AG04449 (cell line): ENCODE measurements around the gene TSPAN9.

Source experiments
- CTCF ChIA-PET: fragments of 350-600 bp; formaldehyde crosslinking; extraction: SDS; loops from one replicate; lab custom pipeline; 2021; ENCODE audit warnings: antibody characterized with exemption; lab: Yijun Ruan, JAX
- POLR2A ChIA-PET: fragments of 400-600, 350-600 bp; formaldehyde crosslinking; extraction: SDS; loops from one replicate; lab custom pipeline; 2020; ENCODE audit warnings: antibody characterized with exemption, inconsistent platforms; lab: Yijun Ruan, JAX
- DNase-seq: peaks from one replicate; pipeline ENCODE4 v3.0.0-alpha.2; 2010; ENCODE audit warnings: low read depth, low spot score
- H3K4me3 ChIP-seq: 2 replicates; pipeline ENCODE4 v1.5.1; 2011; ENCODE audit warnings: low read depth, mild to moderate bottlenecking, control low read depth, low read length
- TF ChIP-seq, protein P1 (sequence below): IDR thresholded peaks from one replicate; pipeline ENCODE4 v1.5.1; 2011; ENCODE audit warnings: mild to moderate bottlenecking, moderate library complexity, low read length, control low read depth, inconsistent platforms; ENCODE audit not compliant: insufficient read depth; ENCODE audit errors: missing control alignments

Gene TSPAN9

DNA sequence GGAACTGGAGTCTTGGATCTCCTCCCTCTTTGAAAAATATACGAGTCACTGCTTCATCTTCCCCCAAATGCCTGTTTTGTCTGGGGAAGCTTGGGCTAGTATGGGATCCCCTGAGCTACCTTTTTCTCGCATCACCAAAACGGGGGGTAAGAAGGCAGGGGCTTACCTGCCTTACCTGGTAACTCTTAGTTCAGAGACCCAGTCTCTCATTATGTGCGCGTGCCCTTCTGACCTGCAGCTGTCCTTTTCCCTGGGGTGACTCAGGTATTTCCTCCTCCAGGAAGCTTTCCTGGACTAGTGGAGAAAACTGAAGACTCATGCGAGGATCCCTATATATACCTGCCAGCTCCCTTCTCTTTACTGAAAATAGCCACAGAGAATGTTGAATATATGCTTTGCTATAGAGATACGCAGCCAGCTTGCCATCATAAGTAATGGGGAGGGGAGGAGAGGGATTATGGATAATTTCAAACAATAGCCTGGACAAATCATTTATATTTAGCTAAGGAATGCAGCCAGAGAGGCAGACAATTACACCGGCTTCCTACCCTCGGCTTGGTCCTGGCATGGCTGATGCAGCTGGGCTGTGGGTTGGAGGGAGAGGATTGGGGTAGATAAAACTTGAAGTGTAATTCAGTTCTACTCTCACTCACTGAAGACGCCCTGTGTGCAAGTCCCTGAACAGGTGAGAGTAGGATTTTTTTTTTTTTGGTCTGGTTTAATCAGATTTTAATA is 1.1 kb downstream of the TSPAN9 start:
- ChIA-PET CTCF (interaction anchor here (0.7 to 1.4 kb wide), 4 partner anchors 13 to 197 kb away, joined by 3 to 15 read pairs (median 4); no protein-coding TSS in a partner anchor), POLR2A (interaction anchor here (1.0 kb wide), 1 partner anchor 45 kb away, joined by 3 read pairs; no protein-coding TSS in a partner anchor)
- TF ChIP-seq, protein P1, sequence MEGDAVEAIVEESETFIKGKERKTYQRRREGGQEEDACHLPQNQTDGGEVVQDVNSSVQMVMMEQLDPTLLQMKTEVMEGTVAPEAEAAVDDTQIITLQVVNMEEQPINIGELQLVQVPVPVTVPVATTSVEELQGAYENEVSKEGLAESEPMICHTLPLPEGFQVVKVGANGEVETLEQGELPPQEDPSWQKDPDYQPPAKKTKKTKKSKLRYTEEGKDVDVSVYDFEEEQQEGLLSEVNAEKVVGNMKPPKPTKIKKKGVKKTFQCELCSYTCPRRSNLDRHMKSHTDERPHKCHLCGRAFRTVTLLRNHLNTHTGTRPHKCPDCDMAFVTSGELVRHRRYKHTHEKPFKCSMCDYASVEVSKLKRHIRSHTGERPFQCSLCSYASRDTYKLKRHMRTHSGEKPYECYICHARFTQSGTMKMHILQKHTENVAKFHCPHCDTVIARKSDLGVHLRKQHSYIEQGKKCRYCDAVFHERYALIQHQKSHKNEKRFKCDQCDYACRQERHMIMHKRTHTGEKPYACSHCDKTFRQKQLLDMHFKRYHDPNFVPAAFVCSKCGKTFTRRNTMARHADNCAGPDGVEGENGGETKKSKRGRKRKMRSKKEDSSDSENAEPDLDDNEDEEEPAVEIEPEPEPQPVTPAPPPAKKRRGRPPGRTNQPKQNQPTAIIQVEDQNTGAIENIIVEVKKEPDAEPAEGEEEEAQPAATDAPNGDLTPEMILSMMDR, result no peak
- H3K4me3 ChIP-seq, result peak overlapping the region; percentile 71
- DNase-seq, result no peak

DNA sequence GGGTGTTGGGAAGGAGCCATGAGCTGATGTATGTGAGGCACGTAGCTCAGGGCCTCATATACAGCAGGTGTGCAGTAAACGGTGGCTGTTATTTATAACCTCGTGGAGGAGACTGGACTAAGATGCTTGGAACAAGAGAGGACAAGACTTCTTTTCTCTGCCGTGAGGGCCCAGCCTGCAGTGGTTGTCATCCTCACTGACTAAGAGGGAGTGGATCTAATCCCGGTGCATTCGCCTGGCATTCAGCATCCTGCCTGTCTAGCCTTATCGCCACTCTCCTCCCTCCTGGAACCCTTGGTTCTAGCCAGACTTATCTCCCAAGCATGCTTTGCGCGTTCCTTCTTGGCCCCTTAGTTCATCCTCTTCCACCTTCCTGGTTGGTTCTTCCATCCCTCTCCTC is 3.9 kb downstream of the TSPAN9 start:
- ChIA-PET POLR2A (no interaction called here), CTCF (interaction anchor here (0.9 to 1.4 kb wide), 2 partner anchors 10 to 219 kb away, joined by 3 to 5 read pairs; no protein-coding TSS in a partner anchor)
- TF ChIP-seq, protein P1, result no peak
- H3K4me3 ChIP-seq, result no peak overlapping the region
- DNase-seq, result no peak

DNA sequence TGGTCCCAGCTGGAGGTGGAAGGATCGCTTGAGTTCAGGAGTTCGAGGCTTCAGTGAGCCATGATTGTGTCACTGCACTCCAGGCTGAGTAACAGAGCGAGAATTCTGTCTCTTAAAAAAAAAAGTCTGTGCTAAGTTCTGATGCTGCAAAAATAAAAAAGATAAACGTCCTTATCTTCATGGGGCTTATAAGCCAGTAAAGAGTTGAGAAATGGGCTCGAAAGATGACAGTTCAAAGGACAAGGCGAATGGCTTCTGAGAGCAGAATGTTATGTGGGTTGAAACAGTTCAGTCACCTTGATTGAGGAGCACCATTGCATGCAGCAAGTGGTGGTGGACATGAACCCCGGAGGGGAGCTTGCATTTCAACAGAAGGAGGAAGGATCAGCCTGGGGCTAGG is 4.7 kb downstream of the TSPAN9 start:
- DNase-seq, result no peak
- CTCF ChIA-PET, result interaction anchor here (0.9 to 1.4 kb wide), 3 partner anchors 8 to 218 kb away, joined by 3 to 5 read pairs (median 3); no protein-coding TSS in a partner anchor
- H3K4me3 ChIP-seq, result no peak overlapping the region
- POLR2A ChIA-PET, result no interaction called here
- TF ChIP-seq, protein P1, result no peak

DNA sequence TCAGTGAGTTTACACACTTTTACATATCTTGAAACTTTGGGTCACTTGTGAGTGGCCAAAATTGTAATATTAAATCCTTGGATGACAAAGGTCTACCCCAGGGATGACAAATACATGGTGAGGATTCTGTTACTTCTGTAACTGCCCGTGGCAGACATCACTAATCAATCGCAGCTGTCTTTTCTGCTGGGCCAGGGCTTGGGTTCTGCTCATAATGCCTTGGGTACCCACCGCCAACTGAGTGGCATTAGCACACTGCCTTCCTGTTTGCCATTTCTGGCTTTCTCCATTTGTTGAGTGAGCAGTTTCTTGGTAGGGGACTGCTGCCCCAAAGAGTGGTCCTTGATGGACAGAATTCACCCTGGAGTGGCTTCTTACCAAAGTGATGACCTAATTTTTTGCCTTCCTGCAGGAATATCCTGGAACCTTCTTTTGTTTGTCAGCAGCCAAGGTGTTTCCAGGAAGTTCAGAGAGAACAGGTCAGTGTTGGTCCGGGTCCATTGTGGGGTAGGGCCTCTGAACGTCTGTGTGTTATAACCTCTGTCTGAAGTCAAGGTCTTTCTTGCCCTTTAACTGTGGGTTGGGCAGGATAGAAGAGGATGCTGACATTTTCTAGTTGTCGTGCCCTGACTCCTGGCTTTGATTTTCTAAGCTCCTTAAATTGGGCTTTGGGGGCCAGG is 6.2 kb downstream of the TSPAN9 start:
- CTCF ChIA-PET, result interaction anchor here (1.1 to 1.5 kb wide), 2 partner anchors 10 to 190 kb away, joined by 3 to 4 read pairs; no protein-coding TSS in a partner anchor
- TF ChIP-seq, protein P1, result no peak
- POLR2A ChIA-PET, result no interaction called here
- no peak for DNase-seq
- H3K4me3 ChIP-seq, result no peak overlapping the region

DNA sequence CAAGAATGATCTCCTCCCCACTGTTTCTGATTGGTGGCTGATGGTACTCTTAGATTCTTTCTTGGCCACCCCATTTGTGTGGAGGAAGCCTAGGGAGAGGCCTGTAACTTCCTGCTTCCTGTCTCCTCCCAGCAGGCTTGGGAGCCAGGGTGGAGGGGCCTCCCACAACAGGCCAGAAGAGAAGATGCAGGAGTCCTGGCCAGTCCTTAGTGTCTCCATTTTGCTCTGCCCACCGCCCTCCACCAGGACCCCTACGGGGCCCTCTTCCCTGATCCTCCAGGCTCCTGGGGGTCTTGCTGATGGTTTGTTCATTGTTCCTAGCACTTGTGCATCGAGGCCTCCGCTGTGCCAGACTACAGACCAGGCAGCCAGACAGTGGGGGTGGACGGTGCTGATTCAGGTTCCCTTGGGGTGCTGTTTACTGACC is 6.8 kb downstream of the TSPAN9 start:
- no peak overlapping the region for H3K4me3 ChIP-seq
- TF ChIP-seq, protein P1, result no peak
- ChIA-PET POLR2A (no interaction called here), CTCF (interaction anchor here (1.5 kb wide), 1 partner anchor 190 kb away, joined by 4 read pairs; no protein-coding TSS in a partner anchor)
- DNase-seq, result no peak

DNA sequence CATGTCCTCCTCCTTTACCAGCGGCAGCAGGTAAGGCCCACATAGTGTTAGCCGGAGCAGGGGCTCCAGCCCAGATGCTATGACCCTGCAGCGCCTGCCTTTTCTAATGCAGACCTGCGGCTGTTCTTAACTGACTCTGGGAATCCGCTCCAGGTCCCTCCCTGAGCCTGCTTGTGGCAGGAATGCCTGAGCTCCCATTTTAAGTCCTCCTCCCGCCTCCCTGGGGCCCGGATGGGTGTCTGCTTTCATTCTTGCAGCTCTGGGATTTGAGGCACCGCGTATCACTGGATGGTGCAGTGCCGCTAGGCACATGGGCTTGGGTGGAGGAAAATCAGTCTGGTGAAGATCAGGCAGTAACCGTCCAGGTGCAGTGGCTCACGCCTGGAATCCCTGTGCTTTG is 7.6 kb downstream of the TSPAN9 start:
- POLR2A ChIA-PET, result no interaction called here
- no peak overlapping the region for H3K4me3 ChIP-seq
- DNase-seq, result no peak
- TF ChIP-seq, protein P1, result no peak
- CTCF ChIA-PET, result interaction anchor here (0.9 kb wide), 1 partner anchor 12 kb away, joined by 3 read pairs; no protein-coding TSS in a partner anchor
